PC-3 (cell line): Measurements from ENCODE around the gene LAT.

ENCODE experiments used
- EZH2 ChIP-seq: fragments of 300-600 bp; sonication (generic); IDR thresholded peaks from one replicate; pipeline ENCODE4 v1.6.1; 2017; ENCODE audit warnings: antibody characterized with exemption, mild to moderate bottlenecking, low read length; ENCODE audit not compliant: unreplicated experiment
- EZH2phosphoT487 ChIP-seq: fragments of 300-600 bp; sonication (generic); IDR thresholded peaks from 2 replicates; pipeline ENCODE4 v1.6.1; 2018; ENCODE audit warnings: mild to moderate bottlenecking, antibody characterized with exemption, low read length, borderline replicate concordance
- TF ChIP-seq, protein P1 (sequence below): fragments of 300-600 bp; sonication (generic); conservative IDR thresholded peaks from 2 replicates; pipeline ENCODE4 v1.5.1; 2017; ENCODE audit warnings: antibody characterized with exemption, low read depth, mild to moderate bottlenecking, low read length

GRCh38 chr16:28986492-28986891, 1.6 kb downstream of the LAT start:
- TF ChIP-seq, protein P1, sequence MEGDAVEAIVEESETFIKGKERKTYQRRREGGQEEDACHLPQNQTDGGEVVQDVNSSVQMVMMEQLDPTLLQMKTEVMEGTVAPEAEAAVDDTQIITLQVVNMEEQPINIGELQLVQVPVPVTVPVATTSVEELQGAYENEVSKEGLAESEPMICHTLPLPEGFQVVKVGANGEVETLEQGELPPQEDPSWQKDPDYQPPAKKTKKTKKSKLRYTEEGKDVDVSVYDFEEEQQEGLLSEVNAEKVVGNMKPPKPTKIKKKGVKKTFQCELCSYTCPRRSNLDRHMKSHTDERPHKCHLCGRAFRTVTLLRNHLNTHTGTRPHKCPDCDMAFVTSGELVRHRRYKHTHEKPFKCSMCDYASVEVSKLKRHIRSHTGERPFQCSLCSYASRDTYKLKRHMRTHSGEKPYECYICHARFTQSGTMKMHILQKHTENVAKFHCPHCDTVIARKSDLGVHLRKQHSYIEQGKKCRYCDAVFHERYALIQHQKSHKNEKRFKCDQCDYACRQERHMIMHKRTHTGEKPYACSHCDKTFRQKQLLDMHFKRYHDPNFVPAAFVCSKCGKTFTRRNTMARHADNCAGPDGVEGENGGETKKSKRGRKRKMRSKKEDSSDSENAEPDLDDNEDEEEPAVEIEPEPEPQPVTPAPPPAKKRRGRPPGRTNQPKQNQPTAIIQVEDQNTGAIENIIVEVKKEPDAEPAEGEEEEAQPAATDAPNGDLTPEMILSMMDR, result no peak
- TF ChIP-seq EZH2 (no peak), EZH2phosphoT487 (no peak)
